Medulla oblongata (tissue), 1 donor: ENCODE measurements around the gene ASH1L.
"Not testable (repeated sequence)": the region's sequence is repeated elsewhere in the genome, so short reads cannot be mapped to it uniquely, and the experiment has no call there.

Experiments used
- DNase-seq: peaks from one replicate; pipeline ENCODE4 v3.0.0-alpha.2; 2015; ENCODE audit errors: extremely low spot score

ASH1L gene

DNA sequence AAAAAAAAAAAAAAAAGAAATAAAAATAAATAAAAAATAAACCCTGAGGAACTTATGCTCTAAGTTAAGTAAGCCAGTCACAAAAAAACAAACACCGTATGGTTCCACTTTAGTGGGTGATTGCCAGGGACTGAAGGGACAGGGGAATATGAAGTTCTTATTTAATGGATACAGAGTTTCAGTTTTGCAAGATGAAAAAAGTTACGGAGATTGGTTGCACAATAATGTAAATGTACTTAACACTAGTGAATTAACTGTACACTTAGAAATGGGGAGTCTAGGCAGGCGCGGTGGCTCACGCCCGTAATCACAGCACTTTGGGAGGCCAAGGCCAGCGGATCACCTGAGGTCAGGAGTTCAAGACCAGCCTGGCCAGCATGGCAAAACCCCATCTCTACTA, 111.4 kb downstream of the ASH1L start:
- DNase-seq = no peak

DNA sequence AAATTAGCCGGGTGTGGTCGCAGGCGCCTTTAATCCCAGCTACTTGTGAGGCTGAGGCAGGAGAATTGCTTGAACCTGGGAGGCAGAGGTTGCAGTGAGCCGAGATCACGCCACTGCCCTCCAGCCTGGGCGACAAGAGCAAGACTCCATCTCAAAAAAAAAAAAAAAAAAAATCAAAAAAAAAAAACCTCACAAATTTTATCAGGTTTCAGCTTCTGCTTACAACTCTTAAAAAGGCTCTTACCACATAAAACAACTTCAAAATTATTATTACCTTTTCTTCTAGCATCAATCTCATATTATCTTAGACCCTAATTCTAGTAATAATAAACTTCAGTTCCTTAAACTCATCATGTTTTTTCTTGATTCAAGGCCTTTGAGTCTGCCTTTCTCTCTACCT, 120.2 kb downstream of the ASH1L start:
- not testable (repeated sequence) for DNase-seq

DNA sequence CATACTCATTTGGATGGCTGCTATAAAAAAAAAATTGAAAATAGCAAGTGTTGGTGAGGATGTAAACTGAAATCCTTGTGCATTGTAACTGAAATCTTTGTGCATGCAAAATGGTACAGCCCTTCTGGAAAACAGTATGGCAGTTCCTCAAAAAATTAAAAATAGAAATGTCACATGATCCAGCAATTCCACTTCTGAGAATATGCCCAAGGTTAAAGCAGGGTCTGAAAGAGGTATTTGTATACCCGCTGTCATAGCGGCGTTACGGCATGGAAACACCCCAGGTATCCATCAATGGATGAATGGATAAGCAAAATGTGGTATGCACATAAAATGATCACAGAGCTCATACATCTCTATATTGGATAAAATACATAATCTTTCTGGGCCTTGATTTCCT, 125.2 kb downstream of the ASH1L start:
- DNase-seq = no peak

DNA sequence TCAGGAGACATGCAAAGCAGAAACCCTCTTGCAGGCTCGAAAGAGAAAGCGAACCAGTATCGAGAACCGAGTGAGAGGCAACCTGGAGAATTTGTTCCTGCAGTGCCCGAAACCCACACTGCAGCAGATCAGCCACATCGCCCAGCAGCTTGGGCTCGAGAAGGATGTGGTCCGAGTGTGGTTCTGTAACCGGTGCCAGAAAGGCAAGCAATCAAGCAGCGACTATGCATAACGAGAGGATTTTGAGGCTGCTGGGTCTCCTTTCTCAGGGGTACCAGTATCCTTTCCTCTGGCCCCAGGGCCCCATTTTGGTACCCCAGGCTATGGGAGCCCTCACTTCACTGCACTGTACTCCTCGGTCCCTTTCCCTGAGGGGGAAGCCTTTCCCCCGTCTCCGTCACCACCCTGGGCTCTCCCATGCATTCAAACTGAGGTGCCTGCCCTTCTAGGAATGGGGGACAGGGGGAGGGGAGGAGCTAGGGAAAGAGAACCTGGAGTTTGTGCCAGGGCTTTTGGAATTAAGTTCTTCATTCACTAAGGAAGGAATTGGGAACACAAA, 128.7 kb downstream of the ASH1L start:
- not testable (repeated sequence) for DNase-seq

DNA sequence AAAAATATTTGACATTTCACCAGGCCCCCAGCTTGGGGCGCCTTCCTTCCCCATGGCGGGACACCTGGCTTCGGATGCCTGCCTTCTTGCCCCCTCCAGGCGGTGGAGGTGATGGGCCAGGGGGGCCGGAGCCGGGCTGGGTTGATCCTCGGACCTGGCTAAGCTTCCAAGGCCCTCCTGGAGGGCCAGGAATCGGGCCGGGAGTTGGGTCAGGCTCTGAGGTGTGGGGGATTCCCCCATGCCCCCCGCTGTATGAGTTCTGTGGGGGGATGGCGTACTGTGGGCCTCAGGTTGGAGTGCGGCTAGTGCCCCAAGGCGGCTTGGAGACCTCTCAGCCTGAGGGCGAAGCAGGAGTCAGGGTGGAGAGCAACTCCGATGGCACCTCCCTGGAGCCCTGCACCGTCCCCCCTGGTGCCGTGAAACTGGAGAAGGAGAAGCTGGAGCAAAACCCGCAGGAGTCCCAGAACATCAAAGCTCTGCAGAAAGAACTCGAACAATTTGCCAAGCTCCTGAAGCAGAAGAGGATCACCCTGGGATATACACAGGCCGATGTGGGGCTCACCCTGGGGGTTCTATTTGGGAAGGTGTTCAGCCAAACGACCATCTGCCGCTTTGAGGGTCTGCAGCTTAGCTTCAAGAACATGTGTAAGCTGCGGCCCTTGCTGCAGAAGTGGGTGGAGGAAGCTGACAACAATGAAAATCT, 129.3 kb downstream of the ASH1L start:
- DNase-seq = not testable (repeated sequence)

DNA sequence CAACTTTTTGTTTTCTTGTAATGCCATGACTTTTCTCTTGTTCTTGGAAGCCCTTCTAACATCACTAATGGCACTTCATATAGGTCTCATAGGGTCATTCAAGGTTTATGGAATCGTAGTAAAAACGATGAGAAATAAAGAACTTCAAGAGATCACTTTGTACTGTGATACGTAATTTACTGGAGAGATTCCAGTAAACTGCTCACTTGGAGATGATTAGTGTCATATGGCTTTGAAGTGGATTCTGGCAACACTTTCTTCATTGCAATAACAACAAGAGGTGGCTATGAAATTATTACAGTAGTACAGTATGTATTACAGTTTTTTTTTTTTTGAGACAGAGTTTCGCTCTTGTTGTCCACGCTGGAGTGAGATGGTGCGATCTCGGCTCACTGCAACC, 138.5 kb downstream of the ASH1L start:
- no peak for DNase-seq

DNA sequence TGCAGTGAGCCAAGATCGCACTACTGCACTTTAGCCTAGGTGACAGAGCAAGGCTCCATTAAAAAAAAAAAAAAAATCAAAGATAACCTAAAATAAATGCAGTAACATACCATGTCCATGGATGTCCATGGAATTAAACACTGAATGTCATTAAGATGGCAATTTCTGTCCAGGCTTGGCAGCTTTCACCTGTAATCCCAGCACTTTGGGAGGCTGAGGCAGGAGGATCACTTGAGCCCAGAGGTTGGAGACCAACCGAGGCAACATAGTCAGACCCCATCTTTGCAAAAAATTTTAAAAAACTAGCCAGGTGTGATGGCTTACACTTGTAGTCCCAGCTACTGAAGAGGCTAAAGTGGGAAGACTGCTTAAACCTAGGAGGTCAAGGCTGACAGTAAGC, 141.8 kb downstream of the ASH1L start:
- no peak for DNase-seq

DNA sequence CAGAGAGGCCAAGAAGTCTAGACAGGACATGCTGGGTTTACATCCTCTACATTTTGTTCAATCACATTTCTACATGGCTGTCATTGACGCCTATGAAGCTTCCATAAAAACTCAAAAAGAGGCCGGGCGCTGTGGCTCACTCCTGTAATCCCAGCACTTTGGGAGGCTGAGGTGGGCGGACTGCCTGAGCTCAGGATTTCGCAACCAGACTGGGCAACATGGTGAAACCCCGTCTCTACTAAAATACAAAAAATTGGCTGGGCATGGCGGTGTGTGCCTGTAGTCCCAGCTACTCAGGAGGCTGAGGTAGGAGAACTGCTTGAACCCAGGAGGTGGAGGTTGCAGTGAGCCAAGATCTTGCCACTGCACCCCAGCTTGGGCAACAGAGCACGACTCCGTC, 150.8 kb downstream of the ASH1L start:
- not testable (repeated sequence) for DNase-seq

DNA sequence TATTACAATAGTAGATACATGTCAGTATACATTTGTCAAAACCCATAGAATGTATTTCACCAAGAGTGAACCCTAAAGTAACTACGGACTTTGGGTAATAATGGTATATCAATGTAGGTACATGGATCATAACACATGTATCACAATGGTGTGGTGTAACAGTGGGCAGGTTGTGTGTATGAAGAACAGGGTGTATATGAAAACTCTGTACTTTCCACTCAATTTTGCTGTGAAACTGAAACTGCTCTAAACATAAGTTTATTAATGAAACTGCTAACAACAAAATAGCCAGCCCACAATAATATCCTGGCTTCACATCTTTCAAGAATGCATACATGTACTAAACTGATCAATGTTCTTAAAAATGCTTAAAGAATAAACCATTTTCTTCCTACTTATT, 151.7 kb downstream of the ASH1L start:
- DNase-seq = no peak

DNA sequence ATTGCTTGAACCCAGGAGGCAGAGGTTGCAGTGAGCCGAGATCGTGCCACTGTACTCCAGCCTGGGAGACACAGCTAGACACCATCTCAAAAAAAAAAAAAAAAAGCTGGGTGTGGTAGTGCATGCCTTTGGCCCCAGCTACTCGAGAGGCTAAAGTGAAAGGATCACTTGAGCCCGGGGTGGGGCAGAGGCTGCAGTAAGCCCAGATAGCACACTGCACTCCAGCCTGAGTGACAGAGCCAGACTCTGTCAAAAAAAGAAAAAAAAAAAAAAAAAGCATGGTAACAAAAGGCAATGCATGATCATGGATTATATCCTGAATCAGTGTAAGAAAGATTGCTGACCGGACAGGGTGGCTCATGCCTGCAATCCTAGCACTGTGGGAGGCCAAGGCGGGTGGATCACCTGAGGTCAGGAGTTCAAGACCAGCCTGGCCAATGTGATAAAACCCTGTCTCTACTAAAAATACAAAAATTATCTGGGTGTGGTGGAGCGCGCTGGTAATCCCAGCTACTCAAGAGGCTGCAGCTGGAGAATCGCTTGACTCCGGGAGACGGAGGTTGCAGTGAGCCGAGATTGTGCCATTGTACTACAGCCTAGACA, 165.6 kb downstream of the ASH1L start:
- DNase-seq = no peak

DNA sequence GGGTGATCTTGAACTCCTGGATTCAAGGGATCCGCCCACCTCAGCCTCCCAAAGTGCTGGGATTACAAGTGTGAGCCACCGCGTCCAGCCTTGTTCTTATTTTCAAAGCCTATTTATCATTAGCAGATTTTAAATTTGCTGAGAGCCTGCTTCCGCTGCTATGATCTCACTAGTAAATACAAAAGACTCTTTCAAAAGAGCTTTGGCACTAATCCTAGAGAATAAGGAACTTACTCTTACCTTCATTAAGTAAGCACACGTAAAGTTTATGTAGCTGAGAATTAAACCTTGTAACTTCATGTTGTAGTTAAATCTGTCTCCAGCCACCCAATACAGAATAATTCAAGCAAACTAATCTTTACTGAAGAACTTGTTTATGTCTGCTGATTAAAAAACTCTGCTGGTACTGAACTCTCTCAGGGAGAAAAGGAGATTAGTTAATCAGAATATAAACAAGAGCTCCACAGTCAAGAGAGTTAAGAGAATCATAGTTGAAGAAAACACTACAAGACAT, 169.6 kb downstream of the ASH1L start:
- DNase-seq = peak; percentile 29

DNA sequence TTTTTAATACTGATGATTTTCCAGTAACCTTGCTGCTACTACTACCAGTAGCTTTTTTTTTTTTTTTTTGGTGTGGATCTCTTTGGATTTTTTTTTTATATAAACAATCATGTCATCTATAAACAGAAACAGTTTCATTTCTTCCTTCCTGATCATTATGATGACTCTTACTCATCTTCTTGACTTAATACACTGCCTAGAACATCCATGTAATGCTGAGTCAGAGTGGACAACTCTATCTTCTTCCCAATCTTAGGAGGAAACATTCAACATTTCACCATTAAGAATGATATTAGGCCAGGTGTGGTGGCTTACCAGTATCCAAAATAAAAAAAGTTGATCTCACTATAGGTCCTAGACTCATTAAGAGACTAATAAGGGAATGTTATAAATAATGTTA, 172.8 kb downstream of the ASH1L start:
- DNase-seq = no peak

DNA sequence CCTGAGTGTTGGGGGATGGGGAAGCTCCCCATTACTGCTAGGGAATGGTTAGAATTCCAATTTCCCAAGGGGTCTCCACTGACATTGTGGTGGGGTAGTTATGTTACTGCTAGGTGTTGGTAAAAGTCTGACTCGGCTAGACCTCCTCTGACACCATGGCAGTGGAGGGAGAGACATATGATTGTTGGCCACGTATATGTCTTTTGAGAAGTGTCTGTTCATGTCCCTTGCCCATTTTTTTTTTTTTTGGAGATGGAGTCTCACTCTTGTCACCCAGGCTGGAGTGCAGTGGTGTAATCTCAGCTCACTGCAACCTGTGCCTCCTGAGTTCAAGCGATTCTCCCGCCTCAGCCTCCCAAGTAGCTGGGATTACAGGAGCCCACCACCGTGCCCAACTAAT, 176.8 kb downstream of the ASH1L start:
- not testable (repeated sequence) for DNase-seq

DNA sequence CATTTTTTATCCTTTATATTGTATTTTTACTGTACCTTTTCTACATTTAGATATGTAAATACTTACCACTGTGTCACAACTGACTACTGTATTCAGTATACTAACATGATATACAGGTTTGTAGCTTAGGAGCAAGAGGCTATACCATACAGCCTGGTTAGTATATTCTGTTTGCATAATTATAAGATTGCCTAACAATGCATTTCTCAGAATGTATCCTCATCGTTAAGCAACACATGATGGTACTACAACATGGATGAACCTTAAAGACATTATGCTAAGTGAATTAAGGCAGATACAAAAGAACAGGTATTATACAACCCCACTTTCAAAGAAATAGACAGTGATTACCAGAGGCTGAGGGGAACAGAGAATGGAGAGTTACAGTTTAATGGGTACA, 179.2 kb downstream of the ASH1L start:
- DNase-seq = no peak

DNA sequence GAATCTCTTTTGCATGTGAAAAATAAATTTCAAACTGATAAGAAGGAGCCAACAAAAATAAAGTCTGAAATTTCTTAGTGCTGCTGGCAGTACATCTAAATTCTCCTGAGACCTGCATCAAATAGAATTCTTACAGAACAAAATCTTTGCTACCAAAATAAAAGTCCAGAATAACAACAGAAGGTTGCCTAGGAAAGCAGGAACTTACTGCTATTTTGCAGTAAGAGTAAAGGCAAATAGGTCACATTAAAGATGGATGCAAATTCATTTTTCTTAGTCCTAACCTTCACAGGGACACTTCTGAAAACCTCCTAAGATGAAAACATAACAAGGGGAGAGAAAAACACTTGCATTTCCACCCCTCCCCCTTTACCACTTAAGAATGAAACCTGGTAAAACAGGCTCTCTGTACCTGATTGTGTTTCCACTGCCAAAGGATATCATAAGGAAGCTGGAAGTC, 182.9 kb downstream of the ASH1L start:
- DNase-seq = peak; percentile 21

DNA sequence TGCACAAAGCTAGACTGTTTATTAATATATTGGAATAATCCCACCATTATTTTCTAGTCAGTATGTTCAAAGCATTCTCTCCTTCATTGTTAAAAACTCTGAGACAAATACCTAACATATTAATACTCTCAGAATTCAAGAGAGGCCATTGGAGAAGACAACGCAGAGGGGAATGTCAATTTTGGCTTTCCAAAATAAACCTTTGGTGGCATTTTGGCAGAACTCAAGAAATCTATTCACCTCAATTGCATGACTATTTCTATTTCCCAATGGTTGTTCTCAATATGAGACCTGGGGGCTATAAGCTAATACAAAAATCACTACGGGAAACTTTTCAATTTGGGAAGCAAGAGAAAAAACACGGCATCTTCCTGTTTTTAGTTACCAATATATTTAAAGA, 183.4 kb downstream of the ASH1L start:
- no peak for DNase-seq

DNA sequence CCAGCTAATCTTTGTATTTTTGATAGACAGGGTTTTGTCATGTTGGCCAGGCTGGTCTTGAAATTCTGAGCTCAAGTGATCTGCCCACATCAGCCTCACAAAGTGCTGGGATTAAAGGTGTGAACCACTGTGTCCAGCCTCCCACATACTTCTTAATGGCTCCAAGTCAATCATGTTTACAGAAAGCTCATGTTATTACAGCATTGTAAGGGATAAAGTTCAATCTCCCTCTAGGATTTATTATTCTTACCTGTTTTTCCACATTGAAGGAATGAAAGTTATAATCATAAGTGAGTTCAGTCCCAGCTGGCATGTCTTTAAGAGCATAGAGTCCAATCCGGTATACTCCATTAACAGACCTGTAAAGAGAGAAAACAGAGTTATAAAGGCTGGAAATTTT, 202.6 kb downstream of the ASH1L start:
- no peak for DNase-seq

DNA sequence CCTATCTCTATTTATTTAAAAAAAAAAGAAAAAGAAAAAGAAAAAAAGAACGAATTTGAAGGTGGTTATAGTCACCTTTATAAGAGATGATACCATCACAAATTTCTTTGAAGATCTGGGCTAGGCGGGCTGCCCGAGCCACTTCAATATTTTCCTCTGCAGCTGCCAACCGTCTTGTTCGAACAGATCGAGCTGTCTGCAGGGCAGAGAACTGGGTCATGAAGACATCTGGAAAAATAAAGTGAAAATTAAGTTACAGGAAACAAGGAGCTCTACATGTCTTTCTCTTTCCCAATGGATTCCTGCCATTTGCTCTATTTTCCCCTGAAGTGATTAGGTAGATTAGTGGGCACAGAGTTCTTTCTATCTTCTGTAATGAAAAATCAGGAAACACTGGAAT, 210.0 kb downstream of the ASH1L start:
- DNase-seq = no peak

DNA sequence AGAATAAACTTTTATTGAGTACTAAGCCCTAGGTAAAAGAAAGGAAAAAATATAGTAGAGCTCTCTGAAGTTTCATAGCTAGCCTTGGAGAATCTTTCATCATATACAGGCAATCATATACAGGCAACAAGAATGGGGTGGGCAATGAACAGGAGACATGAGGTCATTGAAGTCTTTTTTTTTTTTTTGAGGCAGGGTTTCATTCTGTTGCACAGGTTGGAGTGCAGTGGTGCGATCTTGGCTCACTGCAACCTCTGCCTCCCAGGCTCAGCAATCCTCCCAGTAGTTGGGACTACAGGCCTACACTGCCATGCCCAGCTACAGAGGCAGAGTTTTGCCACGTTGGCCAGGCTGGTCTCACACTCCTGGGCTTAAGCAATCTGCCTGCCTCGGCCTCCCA, 219.8 kb downstream of the ASH1L start:
- DNase-seq = no peak

DNA sequence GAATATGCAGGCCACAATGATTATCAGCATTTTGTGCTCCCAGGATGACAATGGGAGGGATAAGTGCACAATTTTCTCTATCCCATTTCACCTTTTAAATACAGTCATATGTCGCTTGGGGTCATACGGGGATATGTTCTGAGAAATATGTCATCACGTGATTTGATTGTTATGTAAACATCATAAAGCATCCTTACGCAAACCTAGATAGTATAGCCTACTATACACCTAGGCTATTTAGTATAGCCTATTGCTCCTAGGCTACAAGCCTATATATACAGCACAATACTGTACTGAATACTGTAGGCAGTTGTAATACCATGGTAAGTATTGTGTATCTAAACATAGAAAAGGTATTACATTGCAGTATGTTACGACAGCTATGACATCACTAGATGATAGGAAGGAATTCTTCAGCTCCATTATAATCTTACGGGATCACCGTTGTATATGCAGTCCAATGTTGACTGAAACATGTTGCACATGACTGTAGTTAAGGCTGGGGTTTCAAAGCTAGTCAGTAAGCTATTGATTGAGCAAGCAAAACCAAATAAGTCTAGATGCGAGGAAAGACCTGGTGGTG, 223.0 kb downstream of the ASH1L start:
- no peak for DNase-seq

DNA sequence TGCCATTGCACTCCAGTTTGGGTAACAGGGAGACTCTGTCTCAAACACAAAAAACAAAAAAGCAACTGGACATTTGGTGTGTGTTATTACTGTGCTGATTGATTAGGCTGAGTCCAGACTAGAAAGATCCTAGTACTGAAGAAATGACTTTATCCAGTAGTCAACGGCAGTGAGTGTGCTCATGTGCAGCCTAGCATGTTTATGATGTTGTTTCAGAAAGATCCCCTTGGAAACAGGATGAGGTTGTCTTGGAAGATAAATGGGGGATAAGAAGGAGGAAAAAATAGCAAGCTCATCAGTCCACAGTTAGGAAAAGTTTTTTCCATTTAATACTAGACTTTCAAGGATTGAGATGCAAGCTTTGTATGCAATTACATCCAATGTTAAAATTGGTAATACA, 227.6 kb downstream of the ASH1L start:
- no peak for DNase-seq

DNA sequence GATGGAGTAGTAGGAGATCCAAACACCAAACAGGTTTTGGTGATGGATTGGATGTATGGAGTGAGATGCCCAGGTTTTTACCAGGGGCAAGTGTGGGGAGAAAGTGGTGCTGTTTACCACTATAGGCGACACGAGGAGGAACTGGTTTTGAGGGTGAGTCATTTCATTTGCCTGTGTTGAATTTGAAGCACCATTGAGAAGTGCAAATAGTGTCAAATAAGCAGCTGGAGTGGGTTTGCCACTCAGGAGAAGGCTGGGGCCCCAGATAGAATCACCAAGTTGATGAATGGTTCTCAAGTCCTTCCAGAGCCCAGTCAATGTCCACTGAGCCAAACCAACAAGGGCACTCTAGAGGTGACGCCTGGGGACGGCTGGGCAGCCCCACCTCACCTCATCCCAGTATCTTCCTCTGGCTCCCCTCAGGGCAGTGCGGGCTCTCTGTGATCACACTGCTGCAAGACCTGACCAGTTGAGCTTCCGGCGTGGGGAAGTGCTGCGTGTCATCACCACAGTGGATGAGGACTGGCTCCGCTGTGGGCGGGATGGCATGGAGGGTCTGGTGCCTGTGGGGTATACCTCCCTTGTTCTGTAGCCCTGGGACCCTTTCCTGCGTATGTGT, 232.5 kb downstream of the ASH1L start:
- no peak for DNase-seq
